Inferior parietal cortex (tissue), 1 donor: ENCODE results near the gene RBMXL2.
A peak's percentile ranks its signal among the peaks of the same experiment; 100 is the strongest.

ENCODE experiments used
- DNase-seq: peaks from one replicate; pipeline ENCODE4 v3.0.0-alpha.2; 2016; ENCODE audit errors: extremely low spot score

Gene RBMXL2

GRCh38 chr11:7088921-7089320, at the start of gene RBMXL2:
Gene RBMXL2, plus strand, starts transcription at chr11:7088998. Its CDS starts 123 bp downstream, at chr11:7089121.
- no peak for DNase-seq

DNA sequence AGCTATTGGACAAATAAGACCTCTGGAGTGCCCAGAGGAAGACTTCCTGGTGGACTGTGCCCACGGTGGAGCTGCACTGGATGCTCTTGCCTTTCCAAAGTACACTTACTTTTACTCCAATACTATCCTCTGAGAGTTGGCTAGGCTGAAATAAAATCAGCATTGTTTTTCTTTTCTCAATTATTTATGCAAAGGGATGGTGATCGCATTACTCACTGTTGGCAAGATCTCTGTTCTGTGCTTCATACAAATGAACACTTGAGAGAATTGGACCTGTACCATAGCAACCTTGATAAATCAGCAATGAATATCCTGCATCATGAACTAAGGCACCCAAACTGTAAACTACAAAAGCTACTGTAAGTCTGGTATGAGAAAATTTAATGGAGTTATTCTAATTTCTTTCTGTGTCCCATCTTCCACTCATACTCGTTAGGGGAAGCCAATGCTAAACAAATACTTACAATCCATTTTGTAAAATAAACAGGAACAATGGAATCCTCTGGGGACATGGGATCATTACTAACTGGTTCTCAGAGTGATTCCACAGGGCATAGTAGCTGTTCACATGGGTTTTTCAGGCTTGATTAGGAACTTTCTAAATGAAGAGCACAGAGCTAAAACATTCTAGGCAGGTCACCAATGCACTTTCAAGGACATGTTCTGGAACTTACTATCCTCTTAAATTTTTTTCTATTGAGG, 42.2 kb upstream of the RBMXL2 start:
- no peak for DNase-seq

- no peak for DNase-seq
These were observed 38.6 kb upstream of the RBMXL2 start for GRCh38 chr11:7050191-7050590.

DNA sequence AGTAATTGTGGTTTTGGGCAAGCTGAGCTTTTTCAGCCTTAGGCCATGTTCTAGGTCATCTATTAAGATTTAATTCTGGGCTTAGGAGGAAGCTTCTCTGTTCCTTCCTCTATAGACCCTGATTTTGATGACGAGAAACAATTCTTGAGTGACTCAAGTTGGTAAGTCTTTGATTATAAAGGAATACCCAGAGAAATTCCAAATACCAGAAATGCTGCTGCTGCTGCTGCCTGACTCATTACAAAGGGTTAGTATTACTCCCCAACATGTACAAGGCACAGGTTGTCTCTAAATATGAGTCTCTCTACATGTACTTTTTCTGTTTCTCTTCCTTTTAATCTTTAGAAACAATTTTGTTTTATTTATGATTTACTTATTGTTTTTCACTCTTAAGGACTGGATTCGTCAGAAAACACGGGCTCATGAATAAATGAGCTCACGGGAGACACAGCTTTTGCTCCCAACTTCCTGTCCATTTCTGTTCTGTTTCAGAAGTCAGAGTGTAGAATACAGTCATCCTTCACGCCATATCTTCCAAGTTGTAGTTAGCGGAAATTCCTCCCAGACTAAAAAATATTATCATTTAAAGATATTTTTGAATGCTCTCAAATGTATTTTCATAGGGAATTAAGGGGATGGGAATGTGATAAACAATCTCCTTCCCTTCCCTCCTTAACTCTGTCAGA, 31.8 kb upstream of the RBMXL2 start:
- DNase-seq, result no peak

DNA sequence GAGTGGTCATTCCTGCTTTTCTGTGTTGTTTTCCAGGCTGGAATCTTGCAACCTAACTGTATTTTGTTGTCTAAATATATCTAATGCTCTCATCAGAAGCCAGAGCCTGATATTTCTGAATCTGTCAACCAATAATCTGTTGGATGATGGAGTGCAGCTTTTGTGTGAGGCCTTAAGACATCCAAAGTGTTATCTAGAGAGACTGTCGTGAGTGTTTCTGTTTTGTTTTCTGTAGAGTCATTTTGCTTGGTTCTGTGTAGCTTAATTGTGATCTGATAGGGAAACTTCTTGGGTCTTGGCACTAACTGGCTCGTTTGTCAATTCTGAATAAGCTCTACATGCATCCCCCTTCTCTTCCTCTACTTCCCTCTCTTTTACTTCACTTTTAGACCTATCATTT, 31.2 kb upstream of the RBMXL2 start:
- no peak for DNase-seq

GRCh38 chr11:7060868-7061267, 27.9 kb upstream of the RBMXL2 start:
- DNase-seq, result no peak

DNA sequence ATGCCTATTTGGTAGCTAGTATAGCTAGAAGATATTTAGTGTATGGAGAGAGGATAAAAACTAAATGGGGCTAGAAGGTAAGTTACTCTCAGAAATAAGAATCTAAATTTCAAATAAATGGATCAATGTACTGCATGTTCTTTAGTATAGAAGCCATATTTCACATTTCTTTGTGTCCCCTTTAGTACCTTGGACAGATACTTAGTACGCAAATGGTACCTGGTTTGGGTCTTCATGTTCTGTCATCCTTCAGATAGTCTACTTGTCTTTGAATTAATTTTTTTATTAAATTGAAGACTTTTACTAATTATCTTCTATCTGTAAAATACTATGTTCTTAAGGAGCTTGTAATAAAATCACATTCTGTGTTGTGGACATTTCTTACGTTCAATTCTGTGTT, 26.3 kb upstream of the RBMXL2 start:
- DNase-seq, result no peak

DNA sequence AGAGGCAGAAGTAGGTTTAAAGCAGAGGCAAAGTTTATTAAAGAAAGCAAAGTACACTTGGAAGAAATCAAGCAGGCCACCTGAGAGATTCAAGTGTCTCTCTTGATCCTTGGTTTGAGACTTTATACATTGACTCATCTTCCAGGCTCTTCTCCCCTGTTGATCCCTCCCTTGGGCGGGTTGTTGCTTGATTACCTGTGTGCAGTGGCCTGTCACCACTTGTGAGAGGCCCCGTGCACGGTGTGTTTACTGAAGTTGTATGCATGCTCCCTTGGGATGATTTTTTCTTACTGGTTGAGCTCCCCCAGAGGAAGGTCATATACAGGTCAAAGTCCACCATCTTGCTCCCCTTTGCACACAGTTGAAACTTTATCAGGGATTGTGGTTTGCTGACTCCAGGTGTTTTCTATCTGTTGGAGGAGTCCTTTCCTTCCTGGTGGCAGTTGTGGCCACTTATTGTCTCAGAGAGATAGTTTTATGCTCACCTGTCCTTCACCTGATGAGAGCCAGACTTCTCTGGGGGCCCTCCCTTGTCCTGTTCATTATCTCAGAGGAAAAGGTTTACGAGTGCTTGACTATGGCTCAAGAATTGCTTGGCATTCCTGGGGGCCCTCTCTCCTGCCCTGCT, 16.3 kb upstream of the RBMXL2 start:
- DNase-seq, result no peak

DNA sequence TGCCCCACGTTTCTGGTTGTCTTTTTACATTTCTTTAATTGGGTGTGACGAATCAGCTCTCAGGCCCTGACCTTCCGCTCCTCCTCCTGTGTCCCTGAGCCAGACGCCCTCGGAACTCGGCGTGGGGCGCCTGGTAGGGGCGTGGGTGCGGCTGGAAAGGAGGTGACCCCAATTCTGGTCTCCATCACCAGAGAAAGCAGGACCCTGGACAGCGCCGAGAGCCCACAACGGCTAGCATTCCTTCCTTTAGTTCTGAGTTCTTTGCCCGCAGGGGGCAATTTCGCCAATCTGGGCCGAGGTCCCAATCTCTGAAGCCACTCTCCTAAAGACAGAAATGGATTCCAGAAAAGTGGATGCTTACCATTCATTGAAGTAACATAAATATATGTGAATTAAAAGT, 11.7 kb upstream of the RBMXL2 start:
- DNase-seq, result no peak

DNA sequence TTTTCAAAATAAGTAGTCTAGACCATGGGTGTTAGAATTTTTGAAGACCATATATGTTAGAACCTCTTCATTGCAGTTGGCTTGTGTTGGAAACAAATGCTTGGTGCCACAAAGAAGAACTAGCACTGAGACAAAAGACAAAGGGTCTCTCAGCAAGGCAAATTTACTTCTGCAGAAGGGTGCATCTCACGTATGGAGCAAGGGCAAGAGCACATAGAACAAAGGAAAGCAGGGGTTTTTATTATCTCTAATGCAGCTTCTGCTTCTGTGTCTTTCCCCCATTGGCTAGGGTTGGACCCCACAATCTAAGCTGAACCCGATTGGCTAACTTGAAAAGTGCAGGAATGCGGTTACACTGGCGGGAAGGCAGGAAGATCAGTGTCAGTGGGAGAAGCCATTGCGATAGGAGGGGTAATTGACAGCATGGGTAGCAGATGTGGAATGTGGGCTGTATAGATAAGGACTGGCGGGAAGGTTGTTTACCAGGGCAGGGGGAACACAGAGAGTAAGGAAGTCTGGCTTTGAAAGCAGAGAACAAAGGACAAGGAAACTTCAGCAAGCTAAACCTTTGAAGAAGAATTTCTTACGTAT, 9.2 kb upstream of the RBMXL2 start:
- DNase-seq, result no peak

DNA sequence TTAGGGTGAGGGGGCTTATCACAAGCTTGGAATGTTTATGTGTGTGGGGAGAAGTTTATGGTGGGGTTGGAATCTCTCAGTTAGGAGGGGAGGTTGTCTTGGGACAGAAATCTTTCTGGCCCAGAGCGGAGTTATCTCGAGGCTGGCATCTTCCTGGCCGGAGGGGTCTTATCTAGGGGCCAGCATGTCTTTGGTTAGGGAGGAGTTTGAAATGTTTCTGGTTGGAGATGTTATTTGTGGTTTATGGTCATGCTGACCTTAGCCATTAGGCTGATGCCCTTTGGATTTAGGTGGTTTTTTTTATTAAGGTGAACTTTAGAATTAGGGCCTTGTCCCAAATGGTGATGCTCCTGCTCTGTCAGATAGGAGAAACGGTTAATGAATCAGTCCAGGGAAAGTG, 7.9 kb upstream of the RBMXL2 start:
- DNase-seq, result no peak

- no peak for DNase-seq
These were observed 7.4 kb upstream of the RBMXL2 start for GRCh38 chr11:7081441-7081840.

DNA sequence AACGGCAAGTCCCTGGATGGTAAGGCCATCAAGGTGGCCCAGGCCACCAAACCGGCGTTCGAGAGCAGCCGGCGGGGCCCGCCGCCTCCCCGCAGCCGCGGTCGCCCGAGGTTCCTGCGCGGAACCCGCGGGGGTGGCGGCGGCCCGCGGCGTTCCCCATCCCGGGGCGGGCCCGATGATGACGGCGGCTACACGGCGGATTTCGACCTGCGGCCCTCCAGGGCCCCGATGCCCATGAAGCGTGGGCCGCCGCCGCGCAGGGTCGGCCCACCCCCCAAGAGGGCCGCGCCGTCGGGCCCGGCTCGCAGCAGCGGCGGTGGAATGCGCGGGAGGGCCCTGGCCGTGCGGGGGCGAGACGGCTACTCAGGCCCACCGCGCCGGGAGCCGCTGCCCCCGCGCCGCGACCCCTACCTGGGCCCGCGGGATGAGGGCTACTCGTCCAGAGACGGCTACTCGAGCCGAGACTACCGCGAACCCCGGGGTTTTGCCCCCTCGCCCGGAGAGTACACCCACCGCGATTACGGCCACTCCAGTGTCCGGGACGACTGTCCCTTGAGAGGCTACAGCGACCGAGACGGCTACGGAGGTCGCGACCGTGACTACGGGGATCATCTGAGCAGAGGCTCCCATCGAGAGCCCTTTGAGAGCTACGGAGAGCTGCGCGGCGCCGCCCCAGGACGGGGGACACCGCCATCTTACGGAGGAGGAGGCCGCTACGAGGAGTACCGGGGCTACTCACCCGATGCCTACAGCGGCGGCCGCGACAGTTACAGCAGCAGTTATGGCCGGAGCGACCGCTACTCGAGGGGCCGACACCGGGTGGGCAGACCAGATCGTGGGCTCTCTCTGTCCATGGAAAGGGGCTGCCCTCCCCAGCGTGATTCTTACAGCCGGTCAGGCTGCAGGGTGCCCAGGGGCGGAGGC, 792 bp downstream of the RBMXL2 start:
- no peak for DNase-seq

- peak; percentile 82 for DNase-seq
These were observed 9.5 kb downstream of the RBMXL2 start for GRCh38 chr11:7098235-7098832.

DNA sequence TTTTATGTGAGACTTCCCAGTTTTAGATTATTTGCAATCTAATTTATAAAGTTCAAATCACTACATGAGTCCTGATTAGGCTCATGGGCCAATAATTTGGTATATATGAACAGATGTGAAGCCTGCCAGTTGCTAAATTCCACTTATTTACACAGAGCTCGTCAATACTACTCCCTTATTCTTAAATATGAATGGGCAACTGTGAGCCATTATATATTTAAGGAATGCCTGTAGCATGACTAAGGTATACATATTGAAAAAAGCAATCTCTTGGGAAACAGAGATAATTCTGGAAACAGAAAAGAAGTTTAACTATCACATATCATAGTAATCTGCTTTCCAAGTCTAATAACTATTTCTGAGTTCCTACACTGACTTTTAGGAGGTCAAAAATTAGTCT, 27.0 kb downstream of the RBMXL2 start:
- no peak for DNase-seq

GRCh38 chr11:7116370-7116769, 27.6 kb downstream of the RBMXL2 start:
- no peak for DNase-seq

- no peak for DNase-seq
These were observed 49.3 kb downstream of the RBMXL2 start for GRCh38 chr11:7138051-7138450.
